Epidermal melanocyte (primary cell): ENCODE data around the gene CACNA1S.
A peak's percentile ranks its signal among the peaks of the same experiment; 100 is the strongest.

ENCODE experiments used
- DNase-seq: peaks from one replicate; pipeline ENCODE4 v3.0.0; 2011; ENCODE audit warnings: low spot score; ENCODE audit not compliant: insufficient read length

The CACNA1S gene

DNA sequence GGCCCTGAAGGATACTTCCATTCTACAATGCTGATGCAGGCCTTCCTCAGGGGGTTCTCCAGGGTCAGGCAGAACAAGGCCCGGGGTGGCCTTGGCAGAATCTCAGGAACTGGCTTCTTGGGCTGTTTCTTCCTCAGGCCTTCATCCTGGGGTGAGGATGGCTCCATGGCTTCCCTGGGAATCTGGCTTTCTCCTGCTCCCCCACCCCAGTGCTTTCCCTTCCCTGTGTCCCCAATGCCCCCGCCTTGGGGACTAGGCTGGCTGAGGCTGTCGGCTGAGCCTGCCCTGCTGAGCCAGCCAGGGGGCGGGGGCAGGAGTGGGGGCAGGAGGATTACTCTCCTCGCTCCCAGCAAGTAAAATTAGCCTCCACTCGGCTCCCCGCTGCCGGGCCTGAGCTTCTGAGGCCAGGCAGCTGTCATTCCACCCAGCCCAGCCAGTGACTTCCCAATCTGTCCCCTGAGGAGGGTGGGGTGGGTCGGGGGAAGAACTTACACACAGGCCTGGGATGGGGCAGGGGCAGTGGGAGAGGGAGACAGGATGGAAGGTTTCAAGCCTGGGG is at the start of gene CACNA1S:
TSS of gene CACNA1S (minus strand) at position 254 of the 559 bp plus-strand sequence. CDS start at position 167, 87 bp downstream.
- DNase-seq = no peak

DNA sequence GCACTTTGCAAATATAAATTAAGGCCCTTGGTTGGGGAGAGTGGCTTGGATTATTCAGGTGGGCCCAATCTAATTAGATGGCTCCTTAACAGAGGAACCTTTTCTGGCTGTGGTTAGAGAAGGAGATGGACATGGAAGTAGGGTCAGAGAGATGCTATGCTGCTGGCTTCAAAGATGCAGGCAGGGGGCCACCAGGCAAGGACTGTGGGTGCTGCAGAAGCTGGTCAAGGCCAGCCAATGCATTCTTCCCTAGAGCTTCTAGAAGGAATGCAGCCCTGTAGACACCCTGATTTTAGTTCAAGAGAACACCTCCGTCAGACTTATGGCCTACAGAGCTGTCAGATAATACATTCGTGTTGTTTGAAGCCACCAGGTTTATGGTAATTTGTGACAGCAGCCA is 45.7 kb upstream of the CACNA1S start:
- DNase-seq = no peak

DNA sequence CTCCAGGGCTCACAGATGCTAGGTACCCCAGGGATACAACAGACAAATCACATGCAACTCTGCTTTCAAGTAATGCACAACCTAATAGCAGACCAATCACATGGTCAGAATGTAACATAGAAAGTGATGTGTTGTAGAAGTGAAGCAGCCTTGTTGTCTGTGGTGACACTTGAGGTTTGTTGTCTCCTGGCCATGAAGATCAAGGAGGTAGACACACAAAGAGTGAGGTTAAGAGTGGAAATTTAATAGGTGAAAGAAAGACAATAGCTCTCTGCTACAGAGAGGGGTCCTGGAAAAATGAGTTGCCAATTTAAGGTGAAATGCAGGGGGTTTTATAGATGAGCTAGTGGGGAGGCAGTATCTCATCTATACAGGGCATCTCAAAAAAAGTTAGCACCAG is 44.6 kb upstream of the CACNA1S start:
- DNase-seq = no peak

DNA sequence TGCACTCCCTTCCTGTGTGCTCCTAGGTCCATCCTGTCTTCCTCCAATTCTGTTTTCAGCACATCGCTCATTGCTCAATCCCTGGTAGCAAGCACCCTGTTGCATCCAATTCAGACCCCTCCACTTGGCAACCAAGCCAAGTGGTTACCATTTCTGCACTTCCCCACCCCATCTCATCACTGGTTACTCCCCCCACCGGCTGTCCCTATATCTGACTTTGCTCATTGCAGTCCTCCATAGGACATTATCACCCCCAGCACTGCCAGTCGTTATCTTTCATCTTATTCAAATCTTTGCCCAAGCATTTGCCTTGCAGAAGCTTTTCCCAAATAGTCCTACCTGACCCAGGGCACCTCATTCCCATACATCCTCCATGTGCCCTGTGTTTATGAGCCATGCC is 44.1 kb upstream of the CACNA1S start:
- DNase-seq = no peak

DNA sequence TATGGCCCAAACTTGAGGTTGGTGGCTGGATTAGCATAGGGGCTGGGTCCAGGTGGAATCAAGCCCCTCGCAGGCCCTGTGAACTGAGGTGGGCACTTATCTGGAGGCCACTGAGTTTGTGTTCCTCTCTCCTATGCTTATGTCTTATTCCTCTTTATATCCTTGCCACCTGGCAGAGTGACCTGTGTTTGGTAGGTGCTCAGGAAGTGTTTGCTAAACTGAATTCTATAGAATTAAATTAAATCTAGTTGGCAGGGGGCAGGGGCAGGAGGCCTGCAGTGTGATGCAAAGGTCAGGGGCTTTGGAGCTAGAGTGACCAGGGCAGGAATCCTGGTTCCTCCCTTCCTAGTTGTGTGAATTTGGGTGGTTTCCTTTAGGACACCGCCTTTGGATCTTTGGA is 43.1 kb upstream of the CACNA1S start:
- DNase-seq = no peak

DNA sequence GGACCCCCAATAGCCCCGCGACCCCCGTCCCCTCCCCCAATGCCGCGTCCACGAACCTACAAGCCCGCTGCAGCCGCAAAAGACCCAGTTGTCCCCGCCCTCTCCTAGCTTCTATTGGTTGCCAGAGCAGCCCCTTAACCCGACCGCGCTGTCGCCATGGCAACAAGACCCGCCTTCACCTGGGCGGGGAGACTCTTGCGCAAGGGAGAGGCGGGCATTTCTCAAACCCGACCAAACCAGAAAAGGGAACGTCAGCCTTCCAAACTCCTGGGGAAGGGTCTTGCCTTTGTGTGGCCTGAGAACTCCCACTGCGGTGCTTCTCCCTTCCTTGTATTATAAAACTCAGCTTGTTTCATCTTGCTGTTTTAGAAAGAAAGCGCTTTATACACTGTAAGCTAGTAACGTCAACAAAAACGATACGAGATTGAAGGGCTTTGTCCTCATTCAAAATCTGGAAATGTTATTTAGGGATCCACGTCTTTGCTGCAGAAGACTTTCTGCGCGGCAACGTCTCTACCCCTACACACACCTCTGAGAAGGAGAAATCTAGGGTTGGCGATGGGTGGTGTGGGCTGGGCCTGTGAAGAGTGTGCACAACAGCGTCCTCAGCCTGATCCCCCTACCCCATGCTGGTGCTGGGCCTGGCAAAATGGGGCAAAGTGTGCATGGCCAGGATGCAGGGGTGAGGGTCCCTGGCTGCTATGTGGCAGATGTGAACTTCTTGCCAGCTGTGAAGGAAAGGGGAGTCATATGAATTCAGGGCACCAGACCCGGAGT is 42.4 kb upstream of the CACNA1S start, which contains the start of gene TMEM9:
TSS of gene TMEM9 (minus strand) at position 86 of the 777 bp plus-strand sequence. CDS start 551 bp downstream, outside the sequence.
- DNase-seq = peak; percentile 97

DNA sequence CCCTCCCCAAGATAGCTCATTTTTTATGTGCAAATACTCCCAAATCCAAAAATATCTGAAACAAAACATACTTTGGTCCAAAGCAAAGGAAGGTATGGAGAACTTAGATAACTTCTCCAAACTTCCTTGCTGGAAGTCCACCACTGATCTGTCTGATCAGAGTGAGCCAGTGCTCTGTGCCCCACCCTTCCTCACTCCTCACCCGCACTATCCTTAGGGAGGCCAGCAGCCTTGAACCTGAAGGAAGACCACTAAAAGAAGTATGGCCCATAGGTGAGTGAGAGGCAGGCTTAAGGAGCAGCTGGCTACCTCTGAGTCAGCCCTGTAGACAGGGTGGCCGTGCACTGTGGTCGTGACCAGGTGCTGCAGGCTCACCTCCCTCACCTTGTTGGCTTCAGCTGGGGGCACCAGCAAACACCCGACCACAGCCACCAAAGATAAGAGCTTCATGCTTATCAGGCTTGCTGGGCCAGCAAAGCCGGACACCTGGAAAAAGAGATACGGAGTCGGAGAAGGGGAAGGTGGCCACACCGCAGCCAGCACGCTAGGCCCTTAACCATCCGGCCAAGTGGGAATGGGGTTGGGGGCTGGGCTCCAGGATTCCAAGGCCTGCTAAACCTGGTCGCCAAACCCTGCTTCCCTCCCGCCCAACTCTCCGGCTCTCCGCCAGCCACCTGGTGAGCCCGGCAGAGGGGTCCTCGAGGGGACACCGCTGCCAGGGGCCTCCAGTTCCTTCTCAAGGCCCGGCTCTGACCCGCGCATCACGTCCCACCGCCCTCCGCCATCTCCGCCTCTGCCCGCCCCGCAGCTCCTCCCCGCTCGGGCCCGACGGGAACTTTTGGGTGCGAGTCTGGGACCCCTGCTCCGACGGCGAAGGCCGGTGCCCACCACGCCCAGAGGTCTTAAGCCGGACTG is 41.5 kb upstream of the CACNA1S start:
- no peak for DNase-seq

DNA sequence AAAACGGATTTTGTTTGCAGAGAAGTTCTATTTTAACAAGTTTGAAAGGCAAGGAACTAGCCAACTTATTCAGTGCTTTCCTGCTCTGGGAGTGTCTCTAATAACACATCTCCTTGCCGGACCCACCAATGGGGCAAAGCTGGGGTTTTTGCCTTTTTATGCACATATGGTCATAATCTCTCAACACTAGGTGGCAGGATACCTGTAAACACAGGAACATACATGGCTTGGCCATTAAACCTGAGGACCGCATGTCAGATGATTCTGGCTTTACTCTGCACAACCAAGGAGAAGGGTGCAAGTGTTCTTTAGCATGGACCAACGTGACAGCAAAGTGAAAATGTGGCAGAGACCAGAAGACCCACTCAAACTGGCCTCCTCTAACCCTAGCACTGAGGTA is 37.2 kb upstream of the CACNA1S start:
- DNase-seq = no peak

DNA sequence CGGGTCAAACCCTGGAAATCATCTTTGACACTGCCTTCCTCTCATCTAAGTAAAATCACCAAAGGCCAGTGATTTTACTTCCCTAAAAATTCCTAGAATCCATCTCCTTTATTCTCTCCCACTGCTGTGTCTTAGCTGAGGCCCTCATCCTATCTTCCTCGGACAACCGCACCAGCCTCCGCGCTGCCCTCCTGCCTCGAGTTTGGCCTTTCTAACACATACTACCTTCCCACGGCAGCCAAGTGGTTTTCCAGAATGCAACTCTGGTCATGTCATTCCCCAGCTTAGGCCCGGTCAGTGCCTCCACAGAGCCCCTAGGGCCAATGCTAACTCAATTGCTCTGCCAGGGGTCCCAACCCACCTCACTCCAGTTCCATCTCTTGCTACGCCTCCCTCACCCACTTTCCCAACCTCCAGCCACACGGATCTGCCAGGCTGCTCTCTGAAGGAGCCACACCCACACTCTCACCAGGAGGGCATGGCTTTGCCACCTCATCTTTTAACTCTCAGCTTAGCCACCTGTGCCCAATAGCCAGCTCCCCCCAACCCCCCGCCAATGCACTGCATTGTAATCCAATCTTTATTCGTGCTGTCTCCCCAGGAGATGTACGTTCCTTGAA is 35.3 kb upstream of the CACNA1S start:
- DNase-seq = no peak

DNA sequence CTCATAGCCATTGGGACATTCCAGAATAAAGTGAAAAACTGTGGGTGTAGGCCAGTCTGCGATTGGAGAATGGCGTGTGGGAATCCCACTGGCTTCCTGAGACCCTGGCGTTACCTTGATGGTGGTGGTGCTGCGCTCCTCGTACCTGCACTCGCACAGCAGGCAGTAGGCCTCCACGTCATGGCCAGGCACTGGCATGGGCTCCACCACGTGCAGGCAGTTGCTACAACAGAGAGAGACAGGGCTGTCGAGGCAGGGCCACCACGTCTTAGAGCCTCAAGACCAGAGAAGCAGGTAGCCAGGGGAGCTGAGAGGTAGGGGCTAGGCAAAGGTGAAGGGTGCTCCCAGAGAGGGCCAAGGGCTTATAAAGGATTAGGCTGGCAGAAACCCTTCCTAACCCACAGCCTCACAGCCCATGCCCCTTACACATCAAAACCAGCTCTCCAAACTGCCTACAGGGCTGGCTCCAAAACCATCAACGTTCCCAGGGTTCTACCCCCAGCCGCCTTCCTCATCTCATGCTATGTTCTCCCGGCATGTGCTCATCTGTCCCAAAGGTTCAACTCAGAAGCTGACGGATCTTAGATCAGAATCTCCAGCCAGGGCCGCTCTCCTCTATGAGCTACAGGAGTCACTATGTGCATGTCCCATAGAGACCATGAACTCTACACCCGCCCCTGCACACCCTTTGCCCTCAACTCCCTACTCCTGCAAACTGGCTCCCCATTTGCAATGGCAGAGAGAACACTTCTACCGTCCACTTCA is 34.6 kb upstream of the CACNA1S start:
- DNase-seq = no peak

DNA sequence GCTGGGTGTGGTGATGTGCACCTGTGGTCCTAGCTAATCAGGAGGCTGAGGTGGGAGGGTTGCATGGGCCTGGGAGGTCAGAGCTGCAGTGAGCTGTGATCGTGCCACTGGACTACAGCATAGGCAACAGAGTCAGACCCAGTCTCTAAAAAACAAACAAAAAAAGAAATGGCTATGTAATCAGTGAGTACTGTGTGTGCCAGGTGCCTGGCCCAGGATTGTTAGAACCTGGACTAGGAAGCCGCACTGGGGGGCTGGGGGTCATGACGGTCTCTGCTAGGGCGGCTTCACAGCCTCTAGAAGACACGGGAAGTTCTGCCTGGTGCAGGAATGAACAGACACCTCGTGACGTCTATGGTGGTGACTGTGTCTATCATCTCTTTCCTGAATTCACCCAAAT is 33.6 kb upstream of the CACNA1S start:
- DNase-seq = no peak

DNA sequence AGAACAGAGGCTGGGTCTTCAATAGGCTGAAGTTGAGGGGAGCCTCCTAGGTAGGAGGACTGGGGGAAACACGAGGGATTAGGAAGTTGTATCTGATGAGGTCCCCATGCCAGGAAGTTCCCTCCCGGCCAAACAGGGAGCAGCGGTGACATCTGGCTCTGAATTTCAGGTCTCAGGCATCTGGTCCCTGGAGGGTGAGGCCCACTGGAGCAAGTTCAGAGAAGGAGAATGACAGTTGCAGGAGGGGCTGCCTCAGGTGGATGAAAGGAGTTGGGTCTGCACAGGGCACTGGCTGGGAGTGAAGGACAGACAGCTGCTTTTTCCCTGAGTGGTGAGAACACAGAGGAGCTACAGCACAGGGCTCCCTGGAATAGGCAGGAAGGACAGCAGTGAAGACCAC is 32.9 kb upstream of the CACNA1S start:
- DNase-seq = no peak

DNA sequence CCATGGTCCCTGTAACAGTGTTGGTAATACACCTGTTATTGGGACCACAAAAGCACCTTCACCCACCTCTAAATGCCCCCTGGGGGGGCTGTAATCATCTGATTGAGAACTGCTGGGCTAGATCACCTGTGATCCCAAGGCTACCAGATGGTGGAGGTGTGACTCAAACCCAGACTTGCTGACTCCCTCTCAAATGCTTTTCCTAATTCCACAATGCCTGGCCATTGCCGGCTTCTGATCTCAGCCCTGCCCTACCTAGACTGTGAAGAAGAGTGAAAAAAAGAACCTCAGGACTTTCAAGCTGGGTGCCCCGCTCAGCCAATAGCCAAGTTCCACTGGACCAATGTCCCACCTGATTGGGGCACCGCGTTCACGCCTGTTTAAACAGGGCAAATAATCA is 32.5 kb upstream of the CACNA1S start:
- DNase-seq = no peak

DNA sequence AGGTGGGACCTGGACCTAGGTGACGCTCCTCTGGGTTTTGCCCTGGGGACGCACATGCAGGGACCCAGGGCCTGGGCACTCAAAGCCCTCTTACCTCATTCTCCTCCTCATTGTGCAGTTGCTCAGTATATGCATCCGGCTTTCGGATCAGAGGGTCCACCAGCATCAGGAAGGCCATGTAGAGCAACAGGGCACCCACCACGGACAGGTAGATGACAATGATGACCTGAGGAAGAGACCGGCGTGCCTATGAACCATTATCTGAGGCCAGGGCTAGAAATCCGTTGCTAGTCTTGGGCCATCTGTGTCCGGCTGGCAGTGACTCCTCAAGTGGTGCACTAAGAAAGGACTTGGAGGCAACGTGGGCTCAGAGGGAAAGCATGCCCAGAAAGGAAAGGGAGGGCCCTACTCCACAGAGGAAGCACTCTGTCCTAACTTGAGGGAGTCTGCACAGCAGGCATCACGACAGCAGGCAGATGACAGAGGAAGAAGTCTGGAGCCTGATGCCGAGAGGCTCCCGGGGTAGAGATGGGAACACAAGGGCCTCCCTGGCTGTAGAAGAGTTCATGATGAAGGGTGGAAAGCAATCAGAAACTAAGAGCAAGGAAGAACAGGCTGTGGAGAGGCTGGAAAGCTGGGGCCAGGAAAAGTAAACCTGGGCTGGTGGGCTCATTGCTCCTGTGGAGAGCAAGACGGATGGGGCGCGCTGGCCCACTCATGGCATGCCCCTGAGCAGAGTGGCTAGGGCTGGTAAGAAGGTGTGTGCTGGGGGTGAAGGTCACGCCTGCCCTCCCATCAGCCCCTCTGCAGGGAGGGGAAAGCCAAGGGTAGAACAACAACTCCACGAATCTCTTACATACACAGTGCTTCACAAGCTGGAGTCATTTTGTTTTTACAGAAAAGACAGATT is 31.8 kb upstream of the CACNA1S start:
- DNase-seq = no peak

DNA sequence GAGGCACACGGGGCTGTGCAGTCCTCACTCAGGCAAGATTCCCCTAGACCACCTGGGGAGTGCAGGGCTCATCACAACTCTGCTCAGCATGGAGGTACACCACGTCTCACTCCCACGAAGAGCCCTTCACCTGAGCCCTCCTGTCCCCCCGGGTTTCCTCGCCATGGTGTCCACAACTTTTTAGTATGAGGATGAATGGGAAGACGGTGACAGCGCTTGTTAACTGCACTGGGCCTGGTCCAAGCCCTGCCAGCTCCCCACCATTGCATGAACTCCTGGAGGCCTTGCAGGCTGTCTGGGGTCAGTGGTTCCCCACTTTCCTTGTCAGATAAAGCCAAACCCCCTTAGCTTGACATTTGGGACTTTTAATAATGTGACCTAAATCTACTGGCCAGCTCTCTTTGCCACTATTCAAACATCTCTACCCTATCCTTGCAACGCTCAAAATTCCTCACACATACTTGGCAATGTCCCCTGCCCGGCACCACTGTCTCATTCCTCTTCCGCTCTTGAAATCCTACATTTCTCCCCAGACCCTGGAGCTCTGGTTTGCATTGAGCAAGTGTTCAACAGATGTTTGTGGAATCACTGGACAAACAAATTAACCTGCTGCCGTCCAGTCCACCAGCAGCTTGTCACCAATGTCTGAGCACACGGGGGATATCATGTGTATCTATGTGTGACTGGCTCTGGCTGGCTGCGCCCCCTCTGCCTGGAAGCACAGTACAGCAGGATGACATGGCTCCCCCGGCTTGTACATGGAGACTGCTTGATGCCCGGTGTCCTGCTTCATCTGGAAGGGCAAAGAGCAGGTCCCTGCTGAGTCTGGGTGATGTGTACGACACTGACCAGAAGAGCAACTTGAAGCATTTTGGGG is 30.9 kb upstream of the CACNA1S start:
- DNase-seq = no peak

DNA sequence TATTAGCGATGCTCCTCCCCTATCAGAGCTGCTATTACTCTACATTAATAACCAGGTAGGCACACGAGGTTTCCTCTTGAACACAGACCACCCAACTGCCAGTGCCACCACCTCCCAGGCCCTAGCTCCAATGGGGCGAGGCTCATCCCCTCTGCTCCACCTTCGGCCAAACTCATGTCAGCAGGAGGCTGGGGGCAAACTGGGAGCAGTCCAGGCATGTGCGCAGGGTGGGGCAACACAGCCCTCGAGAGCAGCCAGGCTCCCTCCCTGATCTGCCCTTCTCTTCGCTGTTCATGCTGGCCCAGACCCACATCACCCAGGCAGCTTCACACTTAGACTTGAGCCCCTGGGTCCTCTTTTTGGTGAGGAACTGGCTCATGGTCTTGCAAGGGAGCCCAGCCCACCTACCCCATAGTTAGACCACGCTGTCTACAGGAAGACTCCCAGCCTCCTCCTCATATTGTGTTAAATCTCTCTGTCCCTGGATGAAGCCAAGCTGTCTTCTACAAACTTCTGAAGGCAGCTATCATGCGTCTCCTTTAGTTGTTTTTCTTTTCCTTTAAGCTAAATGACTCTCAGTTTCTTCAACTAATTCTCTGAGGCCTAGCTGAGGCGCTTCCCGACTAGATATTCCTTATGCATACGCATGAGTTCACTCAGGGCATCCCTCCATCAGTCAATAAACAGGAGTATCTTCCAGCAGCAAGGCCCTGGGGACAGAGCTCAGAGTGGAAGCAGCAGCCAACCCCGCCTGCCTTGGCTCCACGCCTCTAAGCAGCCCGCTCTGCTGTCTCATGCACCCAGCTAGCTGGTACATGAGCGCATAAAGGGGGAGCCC is 30.0 kb upstream of the CACNA1S start:
- DNase-seq = no peak

DNA sequence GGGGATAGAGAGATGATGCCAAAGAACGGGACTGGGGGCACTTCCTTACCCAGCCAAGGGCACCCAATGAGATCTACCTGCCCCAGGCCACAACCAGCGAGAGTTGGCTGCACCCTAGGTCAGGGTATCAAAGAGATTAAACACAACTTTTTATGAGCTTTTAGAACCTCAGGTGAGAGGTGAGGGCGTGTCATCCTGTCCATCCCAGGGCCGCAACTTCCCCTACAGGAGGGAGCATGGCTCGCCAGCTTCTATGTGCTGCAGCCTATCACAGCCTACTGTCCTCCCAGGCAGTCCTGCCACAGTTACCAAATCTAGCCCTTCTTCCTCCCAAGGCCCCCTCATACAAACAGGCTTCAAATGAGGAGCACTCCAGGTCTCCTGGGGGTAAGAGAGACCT is 29.2 kb upstream of the CACNA1S start:
- DNase-seq = no peak

DNA sequence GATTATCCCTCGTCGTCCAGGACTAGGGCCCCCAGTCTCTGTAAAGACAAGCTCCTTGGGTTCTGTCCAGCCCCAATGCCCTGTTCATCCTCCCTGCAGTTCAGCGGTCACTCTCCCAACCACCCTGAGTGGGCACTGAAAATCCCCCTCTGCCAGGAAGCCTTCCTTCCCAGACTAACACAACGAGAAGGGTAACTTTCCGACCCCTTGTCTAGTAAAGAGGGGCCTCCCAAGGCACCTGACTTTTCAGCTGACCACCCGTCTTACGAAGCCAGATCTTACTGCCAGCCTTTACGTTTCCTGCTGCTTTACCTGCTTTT is 28.7 kb upstream of the CACNA1S start:
- no peak for DNase-seq
